Cortex of kidney (tissue), 1 donor: ENCODE results near the gene ELF3.
"Not testable (repeated sequence)": the region's sequence is repeated elsewhere in the genome, so short reads cannot be mapped to it uniquely, and the experiment has no call there.

Source experiments
- DNase-seq: peaks from one replicate; lab custom pipeline; 2025; lab: John Stamatoyannopoulos, UW

Gene ELF3

DNA sequence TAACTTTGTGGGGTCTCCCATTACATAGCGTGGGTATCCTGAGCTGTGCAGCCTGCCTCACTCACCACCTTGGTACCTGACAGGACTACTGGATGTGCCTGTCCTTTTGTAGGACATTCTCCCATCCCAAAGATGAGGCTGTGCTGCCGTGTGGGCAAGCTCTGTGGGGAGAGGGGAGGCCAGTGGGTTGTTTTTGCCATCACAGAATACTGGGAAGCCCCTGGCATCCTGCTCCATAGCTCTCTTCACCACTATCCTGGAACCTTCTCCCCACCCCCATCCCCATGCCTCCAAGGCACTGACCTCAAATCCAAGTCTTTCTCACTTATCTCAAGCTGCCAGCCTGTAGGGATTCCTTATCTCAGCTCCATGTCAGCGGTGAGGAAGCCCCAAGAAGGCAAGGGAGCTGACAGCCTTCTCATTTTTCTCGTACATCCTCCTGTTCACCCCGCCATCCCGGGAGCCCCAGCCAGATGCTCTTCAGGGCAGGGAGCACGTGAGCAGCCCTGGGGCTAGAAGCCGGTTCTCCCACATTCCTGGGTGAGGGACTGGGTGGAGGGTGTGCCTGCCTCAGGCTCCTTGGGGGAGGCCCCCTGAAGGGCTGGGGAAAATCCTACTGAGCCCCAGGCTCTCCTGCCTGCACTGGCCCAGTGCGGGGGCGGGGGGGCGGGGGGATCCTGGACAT, 2.4 kb upstream of the ELF3 start:
- no peak for DNase-seq

DNA sequence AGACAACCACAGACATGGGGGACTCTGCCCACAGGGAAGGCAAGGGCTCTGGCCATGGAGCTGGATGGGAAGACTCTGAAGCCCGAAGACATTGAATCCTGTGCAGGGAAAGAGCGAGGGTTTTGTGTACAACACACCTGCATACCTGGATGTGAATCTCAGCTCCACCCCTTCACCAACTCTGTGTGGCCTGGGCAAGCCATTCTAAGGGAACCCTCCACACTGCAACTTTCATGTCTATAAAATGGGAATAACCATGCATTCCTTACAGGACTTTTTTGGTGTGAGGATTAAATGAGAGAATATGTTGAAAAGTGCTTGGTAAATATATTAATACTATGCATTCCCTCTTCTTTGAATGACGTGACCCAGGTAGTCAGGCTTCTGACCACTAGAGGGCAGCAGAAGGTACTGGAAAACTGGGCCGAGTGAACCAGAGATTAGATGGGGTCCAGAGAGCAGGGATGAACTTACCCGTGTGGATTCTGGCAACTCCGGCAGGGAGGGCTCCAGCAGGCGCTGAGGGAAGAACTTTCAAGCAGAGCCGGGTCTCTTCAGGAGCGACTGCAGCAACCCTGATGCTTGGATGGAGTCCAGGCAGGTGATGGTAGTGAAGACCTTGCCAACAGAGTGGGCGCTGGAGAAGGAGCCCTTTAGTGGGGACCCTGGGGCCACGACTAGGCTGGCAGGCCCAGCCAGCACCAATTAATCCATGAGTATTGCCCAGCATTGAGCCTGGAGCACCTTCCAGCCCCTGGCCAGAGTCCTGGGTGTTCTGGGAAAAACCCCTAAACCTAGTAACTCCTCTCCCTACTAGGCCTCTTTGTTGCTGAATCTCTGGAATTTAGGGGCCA, 834 bp upstream of the ELF3 start:
- DNase-seq = no peak

DNA sequence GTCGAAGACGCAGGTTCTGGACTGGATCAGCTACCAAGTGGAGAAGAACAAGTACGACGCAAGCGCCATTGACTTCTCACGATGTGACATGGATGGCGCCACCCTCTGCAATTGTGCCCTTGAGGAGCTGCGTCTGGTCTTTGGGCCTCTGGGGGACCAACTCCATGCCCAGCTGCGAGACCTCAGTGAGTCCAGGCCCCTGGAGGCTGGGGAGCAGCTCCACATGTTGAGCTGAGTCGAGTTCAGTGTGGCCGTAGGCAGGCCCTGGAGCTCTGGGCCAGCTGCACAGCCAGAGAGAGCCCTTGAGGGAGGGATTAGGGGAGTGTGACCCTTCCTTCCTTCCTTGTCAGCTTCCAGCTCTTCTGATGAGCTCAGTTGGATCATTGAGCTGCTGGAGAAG, 1.6 kb downstream of the ELF3 start:
- DNase-seq = no peak

DNA sequence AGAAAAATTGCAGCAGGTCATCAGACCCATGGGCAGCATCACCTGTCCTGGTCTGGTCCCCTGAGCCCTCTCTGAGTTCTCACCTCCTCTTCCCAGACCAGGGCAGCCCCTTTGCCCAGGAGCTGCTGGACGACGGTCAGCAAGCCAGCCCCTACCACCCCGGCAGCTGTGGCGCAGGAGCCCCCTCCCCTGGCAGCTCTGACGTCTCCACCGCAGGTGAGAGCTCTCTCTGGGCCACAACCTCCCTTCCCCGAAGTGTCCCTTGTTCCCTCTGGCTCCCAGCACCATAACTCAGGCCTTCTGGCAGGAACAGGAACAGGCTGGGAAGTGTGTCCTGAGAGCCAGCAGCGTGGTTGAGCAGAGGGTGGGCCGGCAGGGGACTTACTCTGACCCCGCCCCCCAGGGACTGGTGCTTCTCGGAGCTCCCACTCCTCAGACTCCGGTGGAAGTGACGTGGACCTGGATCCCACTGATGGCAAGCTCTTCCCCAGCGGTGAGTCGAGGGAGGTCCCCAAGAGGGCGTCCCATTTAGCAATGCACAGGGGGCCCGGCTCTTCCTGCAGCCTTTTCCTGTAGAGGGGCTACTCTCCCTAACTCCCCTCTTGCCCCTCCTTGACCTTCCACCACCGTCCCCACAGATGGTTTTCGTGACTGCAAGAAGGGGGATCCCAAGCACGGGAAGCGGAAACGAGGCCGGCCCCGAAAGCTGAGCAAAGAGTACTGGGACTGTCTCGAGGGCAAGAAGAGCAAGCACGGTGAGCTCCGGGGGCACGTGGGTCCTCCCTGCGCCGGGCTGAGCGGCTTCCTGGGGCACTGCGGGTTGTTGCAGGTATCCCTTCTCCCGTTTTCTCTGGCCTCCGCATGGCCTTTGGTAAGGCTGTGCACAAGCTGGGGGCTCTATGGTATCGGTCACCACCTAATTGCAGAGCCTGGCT, 2.4 kb downstream of the ELF3 start:
- no peak for DNase-seq

DNA sequence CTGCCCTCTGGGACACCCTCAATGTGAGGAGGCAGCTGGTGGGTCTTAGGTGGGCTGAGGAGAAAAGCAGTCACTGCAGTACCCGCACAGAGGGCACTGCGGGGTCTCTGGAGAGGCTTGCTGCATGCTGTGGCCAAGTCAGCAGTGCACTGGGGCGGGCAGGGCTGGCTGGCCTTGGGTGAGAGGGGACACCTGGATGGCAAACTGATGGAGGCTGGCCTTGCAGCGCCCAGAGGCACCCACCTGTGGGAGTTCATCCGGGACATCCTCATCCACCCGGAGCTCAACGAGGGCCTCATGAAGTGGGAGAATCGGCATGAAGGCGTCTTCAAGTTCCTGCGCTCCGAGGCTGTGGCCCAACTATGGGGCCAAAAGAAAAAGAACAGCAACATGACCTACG, 3.2 kb downstream of the ELF3 start:
- no peak for DNase-seq

DNA sequence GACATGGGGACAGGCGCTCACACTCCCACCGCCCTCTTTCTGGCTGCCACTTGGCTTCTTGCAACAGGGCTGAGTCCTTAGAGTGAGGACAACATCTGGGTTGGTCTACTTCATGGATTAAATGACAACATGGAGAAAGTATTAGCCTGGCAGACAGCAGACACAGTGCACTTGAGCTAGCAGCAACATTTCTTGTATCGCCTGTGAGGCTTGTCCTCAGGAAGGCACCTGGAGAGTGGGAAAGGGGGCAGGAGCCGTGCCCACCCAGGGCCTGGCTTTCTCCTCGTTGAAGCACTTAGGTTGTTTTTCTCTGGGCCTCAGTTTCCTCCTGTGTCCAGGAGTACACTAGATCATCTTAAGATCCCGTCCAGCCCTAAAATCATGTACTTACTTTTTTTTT, 3.7 kb downstream of the ELF3 start:
- DNase-seq = no peak

DNA sequence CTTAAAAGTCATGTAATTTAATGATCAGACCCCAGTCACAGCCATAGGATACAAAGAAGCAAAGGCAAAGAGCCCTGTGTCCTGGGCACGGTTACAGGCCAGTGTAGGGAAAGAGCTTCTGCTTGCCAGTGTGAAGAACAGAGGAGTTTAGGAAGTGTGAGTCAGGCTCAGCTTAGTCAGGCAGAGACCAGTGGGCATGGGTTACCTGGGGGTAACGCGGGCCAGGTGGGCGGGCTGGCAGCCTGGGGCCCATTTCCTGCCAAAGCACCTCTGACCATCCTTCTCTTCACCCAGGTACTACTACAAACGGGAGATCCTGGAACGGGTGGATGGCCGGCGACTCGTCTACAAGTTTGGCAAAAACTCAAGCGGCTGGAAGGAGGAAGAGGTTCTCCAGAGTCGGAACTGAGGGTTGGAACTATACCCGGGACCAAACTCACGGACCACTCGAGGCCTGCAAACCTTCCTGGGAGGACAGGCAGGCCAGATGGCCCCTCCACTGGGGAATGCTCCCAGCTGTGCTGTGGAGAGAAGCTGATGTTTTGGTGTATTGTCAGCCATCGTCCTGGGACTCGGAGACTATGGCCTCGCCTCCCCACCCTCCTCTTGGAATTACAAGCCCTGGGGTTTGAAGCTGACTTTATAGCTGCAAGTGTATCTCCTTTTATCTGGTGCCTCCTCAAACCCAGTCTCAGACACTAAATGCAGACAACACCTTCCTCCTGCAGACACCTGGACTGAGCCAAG, 4.7 kb downstream of the ELF3 start:
- no peak for DNase-seq

DNA sequence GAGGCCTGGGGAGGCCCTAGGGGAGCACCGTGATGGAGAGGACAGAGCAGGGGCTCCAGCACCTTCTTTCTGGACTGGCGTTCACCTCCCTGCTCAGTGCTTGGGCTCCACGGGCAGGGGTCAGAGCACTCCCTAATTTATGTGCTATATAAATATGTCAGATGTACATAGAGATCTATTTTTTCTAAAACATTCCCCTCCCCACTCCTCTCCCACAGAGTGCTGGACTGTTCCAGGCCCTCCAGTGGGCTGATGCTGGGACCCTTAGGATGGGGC, 5.2 kb downstream of the ELF3 start:
- DNase-seq = no peak

DNA sequence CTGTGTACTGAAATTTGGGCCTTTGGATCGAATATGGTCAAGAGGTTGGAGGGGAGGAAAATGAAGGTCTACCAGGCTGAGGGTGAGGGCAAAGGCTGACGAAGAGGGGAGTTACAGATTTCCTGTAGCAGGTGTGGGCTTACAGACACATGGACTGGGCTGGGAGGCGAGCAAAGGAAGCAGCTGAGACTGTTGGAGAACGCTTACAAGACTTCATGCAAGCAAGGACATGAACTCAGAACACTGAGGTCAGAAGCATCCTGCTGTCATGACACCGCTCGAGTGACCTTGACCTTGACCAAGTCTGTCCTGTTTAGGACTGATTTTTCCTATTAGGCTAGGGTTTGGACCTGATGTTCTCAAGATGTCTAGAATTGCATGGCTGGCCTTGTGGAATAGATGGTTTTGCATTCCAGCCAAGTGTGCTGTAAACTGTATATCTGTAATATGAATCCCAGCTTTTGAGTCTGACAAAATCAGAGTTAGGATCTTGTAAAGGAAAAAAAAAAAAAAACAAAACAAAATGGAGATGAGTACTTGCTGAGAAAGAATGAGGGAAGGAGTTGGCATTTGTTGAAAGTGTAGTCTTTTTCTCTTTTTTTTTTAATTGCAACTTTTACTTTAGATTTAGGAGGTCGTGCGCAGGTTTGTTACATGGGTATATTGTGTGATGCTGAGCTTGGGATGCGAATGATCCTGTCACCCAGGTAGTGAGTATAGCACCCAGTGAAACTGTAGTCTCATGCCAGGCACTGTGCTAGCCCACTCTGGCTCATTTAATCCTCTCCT, 5.8 kb downstream of the ELF3 start:
- no peak for DNase-seq

DNA sequence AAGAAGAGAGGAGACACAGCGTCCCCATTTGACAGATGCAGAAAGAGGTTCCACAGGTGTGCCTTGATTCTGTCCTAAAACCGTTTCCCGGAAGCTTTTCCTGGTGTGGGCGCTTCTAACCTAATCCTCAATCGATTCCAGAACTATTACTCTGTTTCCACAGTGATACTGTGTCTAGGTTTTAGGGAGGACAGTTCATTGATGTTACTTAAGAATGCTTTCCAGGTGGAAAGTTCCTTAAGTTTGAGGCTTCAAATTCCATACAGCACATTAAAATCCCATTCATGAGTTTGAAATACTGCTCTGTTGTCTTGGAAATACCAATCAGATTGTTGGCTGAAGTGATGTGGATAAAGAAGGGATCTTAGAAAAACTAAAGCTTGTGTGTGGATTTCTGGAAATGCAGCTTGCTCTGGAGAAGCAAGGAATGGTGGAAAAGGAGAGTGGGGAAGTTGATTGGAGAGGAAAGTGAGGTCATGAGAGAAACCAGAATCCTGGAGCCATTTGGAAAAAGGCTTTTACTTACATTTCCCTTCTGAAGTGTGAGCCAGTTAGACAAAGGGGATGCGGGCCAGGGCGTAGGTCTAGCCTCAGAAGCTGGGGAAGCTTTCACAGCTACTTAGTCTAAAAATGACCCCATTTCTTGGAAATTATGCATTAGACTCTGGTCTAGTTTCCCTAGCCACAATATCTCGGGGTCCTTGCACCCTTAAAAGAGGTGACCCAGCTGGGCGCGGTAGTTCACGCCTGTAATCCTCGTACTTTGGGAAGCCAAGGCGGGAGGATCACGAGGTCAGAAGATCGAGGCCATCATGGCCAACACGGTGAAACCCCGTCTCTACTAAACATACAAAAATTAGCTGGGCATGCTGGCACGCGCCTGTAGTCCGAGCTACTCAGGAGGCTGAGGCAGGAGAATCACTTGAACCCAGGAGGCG, 6.7 kb downstream of the ELF3 start:
- DNase-seq = no peak

DNA sequence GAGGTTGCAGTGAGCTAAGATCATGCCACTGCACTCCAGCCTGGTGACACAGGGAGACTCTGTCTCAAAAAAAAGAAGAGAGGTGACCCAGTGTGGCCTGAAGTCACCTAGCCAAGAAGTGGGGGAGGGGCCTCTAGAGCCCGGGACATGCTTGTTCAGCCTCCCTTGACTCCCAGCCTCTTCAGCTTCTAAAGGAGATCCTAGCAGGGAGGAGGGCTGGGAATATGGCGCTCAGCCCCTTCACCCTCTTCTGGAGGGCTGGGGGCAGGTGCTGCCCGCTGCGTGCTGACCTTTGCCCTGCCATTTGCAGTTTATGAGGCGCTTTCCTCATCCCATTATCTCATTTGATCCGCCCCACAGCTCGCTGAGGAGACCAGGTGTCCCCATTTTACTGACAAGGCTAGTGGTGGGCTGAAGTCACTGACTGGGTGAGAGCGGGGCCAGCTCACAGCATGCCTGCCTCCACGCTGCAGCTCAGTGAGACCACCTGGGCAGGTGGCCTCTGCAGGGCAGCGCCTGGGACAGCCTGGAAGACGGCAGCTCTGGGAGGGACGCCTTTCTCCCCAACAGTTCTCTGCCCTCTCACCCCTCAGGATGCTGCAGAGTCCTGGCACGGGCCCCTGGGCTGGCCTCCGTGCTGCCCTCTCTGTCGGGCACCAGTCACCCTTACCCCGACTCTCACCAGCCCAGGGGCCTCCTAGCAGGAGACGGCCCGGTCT, 7.5 kb downstream of the ELF3 start:
- no peak for DNase-seq

DNA sequence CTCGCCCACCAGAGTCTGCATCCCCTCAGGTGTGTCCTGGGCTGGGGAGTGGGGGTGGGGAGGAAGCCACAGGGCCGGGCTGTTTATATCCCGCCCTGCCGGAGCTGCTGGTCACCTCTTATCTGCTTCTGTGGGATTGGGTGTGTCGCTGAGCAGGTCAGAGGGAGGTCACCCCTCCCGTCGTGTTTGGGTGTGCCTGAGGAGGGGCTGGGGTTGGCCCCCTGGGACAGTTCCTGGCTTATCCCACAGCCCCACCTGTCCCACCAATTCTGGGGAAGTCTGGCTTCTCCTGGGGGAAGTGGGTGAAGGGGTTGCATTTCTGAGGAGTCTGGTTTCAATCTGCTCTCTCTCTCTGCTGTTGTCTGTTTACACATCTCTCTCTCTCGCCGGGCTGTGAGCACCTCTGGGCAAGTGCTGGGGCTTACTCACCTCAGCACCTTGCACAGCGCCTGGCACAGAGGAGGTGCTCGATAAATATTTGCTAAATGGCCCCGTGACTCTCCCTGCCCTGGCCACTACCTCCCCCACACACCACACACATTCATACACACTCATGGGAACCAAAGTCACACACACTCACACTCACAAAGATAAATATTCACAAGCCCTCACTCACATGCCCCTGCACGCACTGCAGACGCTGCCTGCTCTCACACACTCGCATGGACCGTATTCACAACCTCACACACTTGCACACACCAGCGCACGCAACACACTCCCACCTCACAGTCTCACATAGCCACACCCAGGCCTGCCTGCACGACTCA, 8.3 kb downstream of the ELF3 start:
- DNase-seq = no peak

DNA sequence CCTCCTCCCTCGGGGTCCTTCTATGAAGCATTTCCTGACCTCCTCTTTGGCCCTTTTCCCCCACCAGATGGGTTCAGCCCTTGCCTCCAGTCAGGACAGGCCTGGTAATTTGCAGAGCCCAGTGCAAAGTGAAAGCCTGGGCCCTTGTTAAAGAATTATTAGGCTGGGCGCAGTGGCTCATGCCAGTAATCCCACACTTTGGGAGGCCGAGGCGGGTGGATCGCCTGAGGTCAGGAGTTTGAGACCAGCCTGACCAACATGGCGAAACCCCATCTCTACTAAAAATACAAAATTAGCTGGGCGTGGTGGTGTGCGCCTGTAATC, 8.8 kb downstream of the ELF3 start:
- not testable (repeated sequence) for DNase-seq

DNA sequence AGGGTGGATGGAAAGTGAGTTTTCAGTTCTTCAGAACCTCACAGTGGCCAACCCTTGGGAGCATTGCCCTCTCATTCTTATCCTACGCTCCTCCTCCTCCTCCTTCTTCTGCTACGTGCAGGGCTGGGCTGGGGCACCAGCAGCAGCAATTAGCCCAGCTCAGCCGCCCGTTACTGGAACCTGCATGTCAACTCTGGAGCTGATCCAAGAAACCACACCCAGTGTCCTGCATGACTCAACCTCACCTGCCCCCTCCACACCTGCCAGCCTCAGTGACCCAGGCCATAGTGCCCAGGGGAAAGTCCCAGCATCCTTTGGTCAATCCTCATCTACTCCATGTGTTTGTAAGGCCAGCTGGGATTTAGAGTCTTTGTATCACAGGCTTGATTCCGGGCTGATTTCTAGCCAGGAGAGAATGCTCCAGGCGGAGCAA, 12.6 kb downstream of the ELF3 start:
- DNase-seq = no peak

DNA sequence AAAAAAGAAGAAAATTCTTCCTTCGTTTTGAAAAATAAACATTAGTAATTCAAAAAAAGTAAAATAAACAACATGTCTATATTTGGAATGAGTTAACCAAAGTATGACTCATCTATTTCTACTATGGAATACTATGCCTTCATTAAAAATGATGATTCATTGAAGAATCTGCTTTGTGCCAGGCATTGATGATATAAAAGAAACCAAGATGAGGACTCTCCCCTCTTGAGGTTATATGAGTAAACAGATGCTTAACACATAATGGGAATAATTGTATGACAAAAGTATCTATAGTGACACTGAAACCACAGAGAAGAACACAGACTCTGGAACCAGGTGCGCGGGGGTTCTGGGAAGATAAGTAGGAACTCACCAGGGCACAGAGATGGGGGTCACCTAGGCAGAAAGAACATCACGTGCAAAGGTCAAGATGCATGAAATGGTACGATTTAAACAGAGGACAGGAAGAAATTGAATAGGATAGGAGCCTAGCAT, 18.8 kb downstream of the ELF3 start:
- DNase-seq = no peak

DNA sequence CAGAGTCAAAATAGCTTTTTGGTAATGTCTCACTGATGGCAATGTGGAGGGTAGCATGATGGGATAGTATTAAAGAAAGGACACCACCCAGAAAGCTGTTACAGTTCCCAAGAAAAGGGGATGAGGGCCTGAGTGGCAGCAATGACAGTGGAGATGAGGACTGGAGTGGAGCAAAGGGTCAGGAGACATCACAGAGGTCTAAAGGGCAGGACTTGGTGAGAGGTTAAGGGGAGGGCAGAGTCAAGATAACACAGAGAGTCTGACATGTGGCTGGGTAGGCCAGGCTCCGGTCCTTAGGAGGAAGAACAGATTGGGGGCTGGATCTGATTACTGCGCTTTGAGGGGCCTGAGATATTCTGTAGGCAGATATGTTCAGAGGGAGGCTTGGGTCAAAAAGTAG, 19.3 kb downstream of the ELF3 start:
- no peak for DNase-seq

DNA sequence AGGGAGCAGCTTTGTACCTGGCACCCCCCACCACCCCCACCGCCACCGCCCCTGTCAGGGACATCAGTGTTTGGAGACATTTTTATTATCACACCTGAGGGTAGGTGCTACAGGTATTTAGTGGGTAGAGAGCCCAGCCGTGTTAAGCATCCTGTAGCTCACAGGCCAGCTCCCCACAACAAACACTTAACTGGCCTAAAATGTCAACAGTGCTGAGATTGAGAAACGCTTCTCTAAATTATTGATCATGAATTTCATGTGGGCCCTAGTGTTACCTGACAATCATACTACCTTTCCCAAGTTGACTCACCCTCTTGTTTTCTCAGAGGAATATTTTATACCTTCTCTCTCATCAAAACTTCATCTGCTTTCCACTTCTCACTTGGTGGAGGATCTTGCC, 21.4 kb downstream of the ELF3 start:
- DNase-seq = no peak

DNA sequence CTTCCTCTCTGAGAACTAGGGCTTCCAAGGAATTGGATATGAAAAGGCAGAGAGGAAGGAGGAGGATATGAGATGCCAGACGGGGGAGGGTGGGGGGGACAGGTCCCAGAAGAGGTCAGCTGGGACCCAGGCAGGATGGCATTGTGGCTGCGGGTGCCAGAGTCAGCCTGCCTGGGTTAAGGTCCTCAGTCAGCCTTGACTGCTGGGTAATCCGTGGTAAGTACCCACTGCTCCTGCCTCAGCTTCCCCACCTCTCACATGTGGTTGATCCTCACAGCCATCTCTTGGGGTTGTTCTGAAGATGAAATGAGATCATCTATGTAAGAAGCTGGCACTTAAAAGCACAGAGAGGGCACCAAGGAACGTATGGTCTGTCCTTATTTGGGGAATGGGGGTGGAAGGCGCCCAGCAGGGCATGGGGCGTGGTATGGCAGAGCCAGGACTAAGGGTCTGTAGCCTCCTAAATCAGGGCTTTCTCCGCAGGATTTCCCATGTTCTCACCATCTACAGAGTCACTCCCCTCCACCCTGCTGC, 23.8 kb downstream of the ELF3 start:
- DNase-seq = no peak
